Glutamatergic neuron (in vitro differentiated cells): ENCODE measurements around the gene GKN1. TPM values are rescaled to one million over a fixed set of nuclear protein-coding genes. Genes with fewer than 3 reads are reported as not detected.
A peak's percentile ranks its signal among the peaks of the same experiment; 100 is the strongest.

Experiments used
- DNase-seq: peaks from one replicate; pipeline ENCODE4 v3.0.0; 2022
- H3K27ac Mint-ChIP-seq: one replicate; pipeline ENCODE4 v1.8.0; 2020; ENCODE audit warnings: mild to moderate bottlenecking, mixed read lengths, inconsistent platforms; ENCODE audit not compliant: unreplicated experiment
- H3K27me3 Mint-ChIP-seq: one replicate; pipeline ENCODE4 v1.8.0; 2020; ENCODE audit warnings: mild to moderate bottlenecking, moderate library complexity, mixed read lengths, inconsistent platforms; ENCODE audit not compliant: unreplicated experiment
- H3K36me3 Mint-ChIP-seq: one replicate; pipeline ENCODE4 v1.8.0; 2020; ENCODE audit warnings: mild to moderate bottlenecking, mixed read lengths, inconsistent platforms; ENCODE audit not compliant: unreplicated experiment
- H3K4me1 Mint-ChIP-seq: one replicate; pipeline ENCODE4 v1.8.0; 2020; ENCODE audit warnings: mild to moderate bottlenecking, low read depth, mixed read lengths, inconsistent platforms; ENCODE audit not compliant: unreplicated experiment
- H3K4me3 Mint-ChIP-seq: one replicate; pipeline ENCODE4 v1.8.0; 2020; ENCODE audit warnings: mild to moderate bottlenecking, mixed read lengths, inconsistent platforms; ENCODE audit not compliant: unreplicated experiment
- H3K9me3 Mint-ChIP-seq: one replicate; pipeline ENCODE4 v1.8.0; 2020; ENCODE audit warnings: mild to moderate bottlenecking, moderate library complexity, mixed read lengths, inconsistent platforms; ENCODE audit not compliant: unreplicated experiment
- CTCF ChIP-seq: fragments of 200-600 bp; sonication (generic); IDR thresholded peaks from one replicate; pipeline ENCODE4 v1.5.0; 2021; ENCODE audit not compliant: partially characterized antibody, unreplicated experiment
- long read RNA-seq: library from polyadenylated mRNA; unstranded; transcript quantifications from one replicate; pipeline ENCODE4 v2.0.0, GENCODE V29; 2020; ENCODE audit not compliant: unreplicated experiment
- total RNA-seq: library from RNA; stranded (reverse); fragmentation: NEBNext Ultra II Directional; extraction: Animal tissue kit (Norgen Biotek cat#: 25700); gene quantifications from one replicate; pipeline ENCODE4 v1.2.1, GENCODE V29; 2021; ENCODE audit not compliant: unreplicated experiment

The GKN1 gene
- total RNA-seq = not detected
- long read RNA-seq = 0 reads

- H3K27me3 Mint-ChIP-seq = peaks cover 2% of the 10 kb centered on the region
- no peaks in the 10 kb centered on the region for H3K9me3 Mint-ChIP-seq
- DNase-seq = no peak
- no peaks in the 10 kb centered on the region for H3K4me1 Mint-ChIP-seq
- H3K36me3 Mint-ChIP-seq = no peaks in the 10 kb centered on the region
- no peak for TF ChIP-seq CTCF
- H3K4me3 Mint-ChIP-seq = no peak within 1 kb of the TSS
- H3K27ac Mint-ChIP-seq = no peak within 1 kb of the TSS
Measured at GRCh38 chr2:68974251-68974650, at the start of gene GKN1. Gene GKN1, plus strand, starts transcription at chr2:68974636. Its CDS starts 42 bp downstream, at chr2:68974678.

GRCh38 chr2:68925295-68925896 lies 49.0 kb upstream of the GKN1 start:
- TF ChIP-seq CTCF = peak; percentile 84

GRCh38 chr2:68926796-68927195 lies 47.6 kb upstream of the GKN1 start:
- Mint-ChIP-seq H3K4me1 (no peaks in the 10 kb centered on the region), H3K27ac (no peak overlapping the region), H3K36me3 (no peaks in the 10 kb centered on the region), H3K4me3 (no peak overlapping the region), H3K27me3 (peaks cover 2% of the 10 kb centered on the region), H3K9me3 (no peaks in the 10 kb centered on the region)
- no peak for DNase-seq
- TF ChIP-seq CTCF = no peak

More at GRCh38 chr2:68925295-68925896, 49.0 kb upstream of the GKN1 start:
- H3K4me3 Mint-ChIP-seq = no peak overlapping the region
- H3K27me3 Mint-ChIP-seq = peaks cover 2% of the 10 kb centered on the region
- H3K4me1 Mint-ChIP-seq = no peaks in the 10 kb centered on the region
- no peaks in the 10 kb centered on the region for H3K9me3 Mint-ChIP-seq
- no peaks in the 10 kb centered on the region for H3K36me3 Mint-ChIP-seq
- no peak overlapping the region for H3K27ac Mint-ChIP-seq
- DNase-seq = no peak

- no peaks in the 10 kb centered on the region for H3K9me3 Mint-ChIP-seq
- no peak for DNase-seq
- no peaks in the 10 kb centered on the region for H3K4me1 Mint-ChIP-seq
- TF ChIP-seq CTCF = no peak
- no peak overlapping the region for H3K4me3 Mint-ChIP-seq
- H3K27me3 Mint-ChIP-seq = peaks cover 3% of the 10 kb centered on the region
- no peak overlapping the region for H3K27ac Mint-ChIP-seq
- no peaks in the 10 kb centered on the region for H3K36me3 Mint-ChIP-seq
Measured at GRCh38 chr2:68931149-68931711, 43.2 kb upstream of the GKN1 start.

GRCh38 chr2:68931799-68932198 lies 42.6 kb upstream of the GKN1 start:
- Mint-ChIP-seq H3K9me3 (no peaks in the 10 kb centered on the region), H3K27ac (no peak overlapping the region), H3K36me3 (no peaks in the 10 kb centered on the region), H3K4me1 (no peaks in the 10 kb centered on the region), H3K27me3 (peaks cover 3% of the 10 kb centered on the region), H3K4me3 (no peak overlapping the region)
- no peak for DNase-seq
- no peak for TF ChIP-seq CTCF
